ENCODE results near the gene CANT1.
A peak's percentile ranks its signal among the peaks of the same experiment; 100 is the strongest.

CANT1 gene

GRCh38 chr17:79009397-79010303, at the start of gene CANT1:
Gene CANT1, minus strand, starts transcription at chr17:79009764. Its CDS starts 12,142 bp downstream, at chr17:78997622.
- H3K4me3 ChIP-seq (ENCODE audit: low read depth, low read length), result peak within 1 kb of the TSS; percentile 85
- no peak for DNase-seq (ENCODE audit: low read depth)

- H3K4me3 ChIP-seq (ENCODE audit: low read depth, low read length), result no peak overlapping the region
- DNase-seq (ENCODE audit: low read depth), result no peak
Observed at GRCh38 chr17:79057737-79058385, 48.3 kb upstream of the CANT1 start.

GRCh38 chr17:79055197-79055596, 45.6 kb upstream of the CANT1 start:
- H3K4me3 ChIP-seq (ENCODE audit: low read depth, low read length), result no peak overlapping the region
- DNase-seq (ENCODE audit: low read depth), result no peak

GRCh38 chr17:79054200-79054960, 44.8 kb upstream of the CANT1 start:
- DNase-seq (ENCODE audit: low read depth), result no peak
- no peak overlapping the region for H3K4me3 ChIP-seq (ENCODE audit: low read depth, low read length)

GRCh38 chr17:79053251-79053925, 43.8 kb upstream of the CANT1 start:
- no peak overlapping the region for H3K4me3 ChIP-seq (ENCODE audit: low read depth, low read length)
- no peak for DNase-seq (ENCODE audit: low read depth)

- no peak for DNase-seq (ENCODE audit: low read depth)
- no peak overlapping the region for H3K4me3 ChIP-seq (ENCODE audit: low read depth, low read length)
Observed at GRCh38 chr17:79052131-79052530, 42.6 kb upstream of the CANT1 start.

- H3K4me3 ChIP-seq (ENCODE audit: low read depth, low read length), result no peak overlapping the region
- DNase-seq (ENCODE audit: low read depth), result no peak
Observed at GRCh38 chr17:79051306-79051705, 41.7 kb upstream of the CANT1 start.

GRCh38 chr17:79050551-79050950, 41.0 kb upstream of the CANT1 start:
- H3K4me3 ChIP-seq (ENCODE audit: low read depth, low read length), result no peak overlapping the region
- DNase-seq (ENCODE audit: low read depth), result no peak

GRCh38 chr17:79049821-79050220, 40.3 kb upstream of the CANT1 start:
- DNase-seq (ENCODE audit: low read depth), result no peak
- H3K4me3 ChIP-seq (ENCODE audit: low read depth, low read length), result no peak overlapping the region

GRCh38 chr17:79048826-79049755, 39.5 kb upstream of the CANT1 start:
- no peak overlapping the region for H3K4me3 ChIP-seq (ENCODE audit: low read depth, low read length)
- no peak for DNase-seq (ENCODE audit: low read depth)

- no peak overlapping the region for H3K4me3 ChIP-seq (ENCODE audit: low read depth, low read length)
- no peak for DNase-seq (ENCODE audit: low read depth)
Observed at GRCh38 chr17:79047923-79048825, 38.6 kb upstream of the CANT1 start.

GRCh38 chr17:79047291-79047920, 37.8 kb upstream of the CANT1 start:
- DNase-seq (ENCODE audit: low read depth), result no peak
- no peak overlapping the region for H3K4me3 ChIP-seq (ENCODE audit: low read depth, low read length)

GRCh38 chr17:79046916-79047280, 37.3 kb upstream of the CANT1 start:
- DNase-seq (ENCODE audit: low read depth), result no peak
- H3K4me3 ChIP-seq (ENCODE audit: low read depth, low read length), result no peak overlapping the region

GRCh38 chr17:79046197-79046915, 36.8 kb upstream of the CANT1 start:
- DNase-seq (ENCODE audit: low read depth), result no peak
- no peak overlapping the region for H3K4me3 ChIP-seq (ENCODE audit: low read depth, low read length)

GRCh38 chr17:79045842-79046196, 36.3 kb upstream of the CANT1 start:
- no peak overlapping the region for H3K4me3 ChIP-seq (ENCODE audit: low read depth, low read length)
- no peak for DNase-seq (ENCODE audit: low read depth)

- no peak for DNase-seq (ENCODE audit: low read depth)
- H3K4me3 ChIP-seq (ENCODE audit: low read depth, low read length), result no peak overlapping the region
Observed at GRCh38 chr17:79045001-79045729, 35.6 kb upstream of the CANT1 start.

All from skeletal muscle cell (primary cell).